Posterior cingulate gyrus (tissue), 11 donors: ENCODE measurements around the gene COPA.

Experiments used
- DNase-seq, 10 donors: peaks; one replicate each; pipeline versions ENCODE4 v3.0.0 to v3.0.0-alpha.2; 2020 to 2021; ENCODE audit warnings: mixed read lengths in 3 of 10
- intact Hi-C: fragments of 100-400 bp; cut with DNase I; formaldehyde crosslinking; loops from one replicate; pipeline ENCODE4 v1.15.1; 2023

Gene COPA

DNA sequence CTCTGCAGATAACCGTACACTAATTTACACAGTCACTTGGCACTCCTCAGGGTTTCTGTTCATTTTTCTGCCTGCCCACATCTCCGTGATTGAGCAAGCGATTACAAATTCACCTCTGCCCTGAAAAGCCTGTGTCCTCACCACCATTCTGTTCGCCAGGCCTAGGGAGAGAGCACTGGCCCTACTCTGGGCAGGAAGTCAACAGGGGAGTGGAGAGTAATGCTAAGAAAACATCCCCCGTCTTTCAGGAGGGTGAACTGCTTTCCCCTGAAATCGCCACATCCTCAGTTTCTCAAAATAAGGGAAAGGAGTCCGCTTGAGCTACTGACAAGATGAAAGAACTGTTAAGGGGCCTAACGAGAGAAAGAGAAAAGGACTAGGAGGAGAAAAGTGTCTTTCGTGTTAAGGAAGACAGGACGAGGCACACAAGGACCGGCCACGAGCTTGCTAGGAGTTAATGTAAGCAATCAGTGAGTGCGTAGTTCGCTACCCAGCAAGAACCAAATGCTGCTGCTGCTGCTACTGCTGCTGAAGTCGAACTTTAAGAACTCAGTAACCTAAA is 58.7 kb downstream of the COPA start:
- DNase-seq, result peak in 1 of 10 donors; percentile 4
- intact Hi-C loops, result loop anchor here (2.0 kb wide), 1 partner anchor 22 kb away; the partner anchor contains the start of gene DCAF8

DNA sequence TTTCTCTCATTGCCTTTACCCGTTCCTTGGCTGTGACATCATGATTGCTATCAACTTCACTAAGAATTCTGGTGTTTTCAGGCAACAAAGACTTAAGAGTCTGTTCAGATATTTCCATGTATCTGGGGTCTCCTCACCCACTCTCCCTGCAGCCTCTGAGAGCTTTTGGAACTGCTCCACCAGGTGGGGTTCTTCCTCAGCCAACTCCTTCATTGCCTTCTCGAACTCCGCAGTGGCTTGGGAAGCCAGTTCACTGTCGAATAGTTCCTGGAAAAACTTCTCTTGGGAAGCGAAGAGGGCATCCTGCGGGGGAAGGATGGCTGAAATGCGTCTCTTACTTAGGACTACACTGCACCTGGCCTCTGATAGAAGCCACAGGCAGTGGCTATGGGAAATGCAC is 60.2 kb downstream of the COPA start:
- intact Hi-C loops, result no loop called here
- DNase-seq, result no peak

DNA sequence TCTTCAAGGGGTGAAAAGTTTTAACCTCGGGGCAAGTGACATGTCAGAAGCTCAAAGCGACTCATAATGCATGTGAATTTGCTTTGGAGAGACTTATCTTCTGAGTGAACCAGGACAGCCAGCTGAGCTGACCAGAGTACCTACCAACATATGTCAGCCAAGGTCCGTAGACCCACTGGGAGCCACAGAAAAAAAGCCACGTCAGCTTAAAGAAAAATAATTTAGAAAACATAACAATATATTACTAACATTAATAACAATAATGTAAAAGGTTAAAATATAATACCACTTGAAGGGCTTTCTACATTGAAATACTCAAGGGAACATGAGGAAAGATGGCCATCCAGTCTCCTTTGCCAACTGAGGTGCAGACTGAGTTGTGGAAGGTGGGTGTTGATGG is 65.1 kb downstream of the COPA start:
- DNase-seq, result no peak
- intact Hi-C loops, result no loop called here

DNA sequence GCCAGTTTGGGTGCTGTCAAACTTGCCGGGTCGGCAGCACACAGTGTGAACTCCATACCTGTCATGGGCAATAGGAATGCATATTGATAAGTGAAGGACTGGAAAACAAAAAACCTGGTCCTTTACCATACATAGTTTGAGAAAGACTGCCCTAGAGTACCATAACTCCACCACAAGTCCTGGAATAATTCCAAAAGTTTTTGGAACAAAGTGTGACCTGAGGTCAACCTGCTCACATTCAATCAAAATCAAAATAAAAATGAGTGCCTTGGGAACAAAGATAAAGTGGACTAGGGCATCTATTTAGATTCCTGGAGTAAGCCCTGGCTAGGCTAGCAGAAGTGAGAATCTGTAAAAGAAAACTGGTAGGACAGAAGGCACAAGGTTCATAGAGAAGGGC is 65.7 kb downstream of the COPA start:
- DNase-seq, result no peak
- intact Hi-C loops, result no loop called here

DNA sequence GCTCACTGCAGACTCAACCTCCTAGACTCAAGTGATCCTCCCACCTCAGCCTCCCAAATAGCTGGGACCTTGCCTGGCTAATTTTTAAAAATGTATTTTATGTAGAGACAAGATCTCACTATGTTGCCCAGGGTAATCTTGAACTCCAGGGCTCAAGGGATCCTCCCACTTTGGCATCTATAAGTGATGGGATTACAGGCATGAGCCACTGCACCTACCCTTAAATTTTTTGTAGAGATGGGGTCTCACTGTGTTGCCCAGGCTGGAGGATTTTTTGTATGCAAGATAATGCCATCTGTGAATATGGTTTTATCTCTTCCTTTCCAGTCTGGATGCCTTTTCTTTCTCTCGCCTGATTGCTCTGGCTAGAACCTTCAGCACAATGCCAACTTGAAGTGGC is 72.0 kb downstream of the COPA start:
- no peak for DNase-seq
- intact Hi-C loops, result no loop called here

DNA sequence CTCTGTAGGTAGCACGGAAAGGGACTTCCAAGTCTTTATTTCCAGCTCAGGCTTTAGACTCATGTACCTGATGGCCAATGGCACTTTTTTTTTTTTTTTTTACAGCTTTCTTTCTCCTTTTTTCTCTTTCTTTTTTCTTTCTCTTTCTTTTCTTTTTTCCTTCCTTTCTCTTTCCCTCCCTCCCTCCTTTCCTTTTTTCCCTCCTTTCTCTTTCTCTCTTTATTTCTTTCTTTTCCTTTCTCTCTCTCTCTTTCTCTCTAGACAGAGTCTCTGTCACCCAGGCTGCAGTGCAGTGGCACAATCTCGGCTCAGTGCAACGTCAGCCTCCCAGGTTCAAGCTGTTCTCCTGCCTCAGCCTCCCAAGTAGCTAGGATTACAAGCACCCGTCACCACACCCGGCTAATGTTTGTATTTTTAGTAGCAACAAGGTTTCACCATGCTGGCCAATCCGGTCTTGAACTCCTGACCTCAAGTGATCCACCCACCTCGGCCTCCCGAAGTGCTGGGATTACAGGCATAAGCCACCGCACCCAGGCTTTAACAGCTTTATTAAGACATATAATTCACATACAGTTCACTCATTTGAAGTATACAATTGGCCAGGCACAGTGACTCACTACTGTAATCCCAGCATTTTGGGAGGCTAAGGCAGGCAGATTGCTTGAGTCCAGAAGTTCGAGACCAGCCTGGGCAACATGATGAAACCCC is 75.6 kb downstream of the COPA start:
- intact Hi-C loops, result no loop called here
- DNase-seq, result no peak

DNA sequence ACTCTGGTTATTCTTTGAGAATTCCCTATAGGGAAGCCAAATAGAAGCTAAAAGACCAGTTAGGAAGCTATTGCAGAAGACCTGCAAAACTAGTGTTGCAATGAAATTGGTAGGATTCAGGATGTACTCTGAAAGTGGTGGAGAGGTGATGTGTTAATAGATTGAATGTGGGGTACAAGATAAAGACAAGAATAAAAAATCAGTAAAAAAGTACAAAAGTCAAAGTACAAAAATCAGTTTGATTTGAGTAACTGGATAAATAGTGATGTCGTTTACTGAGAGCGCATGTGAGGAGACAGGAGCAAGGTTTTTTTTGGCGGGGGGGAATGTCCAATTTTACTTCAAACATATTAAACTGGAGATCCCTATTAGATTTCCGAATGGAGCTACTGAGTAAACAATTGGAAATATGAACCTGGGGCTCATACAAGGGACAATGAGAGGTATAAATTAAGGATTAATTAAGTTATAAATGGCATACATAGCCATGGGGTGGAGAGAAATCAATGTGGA is 78.2 kb downstream of the COPA start:
- DNase-seq, result no peak
- intact Hi-C loops, result no loop called here

DNA sequence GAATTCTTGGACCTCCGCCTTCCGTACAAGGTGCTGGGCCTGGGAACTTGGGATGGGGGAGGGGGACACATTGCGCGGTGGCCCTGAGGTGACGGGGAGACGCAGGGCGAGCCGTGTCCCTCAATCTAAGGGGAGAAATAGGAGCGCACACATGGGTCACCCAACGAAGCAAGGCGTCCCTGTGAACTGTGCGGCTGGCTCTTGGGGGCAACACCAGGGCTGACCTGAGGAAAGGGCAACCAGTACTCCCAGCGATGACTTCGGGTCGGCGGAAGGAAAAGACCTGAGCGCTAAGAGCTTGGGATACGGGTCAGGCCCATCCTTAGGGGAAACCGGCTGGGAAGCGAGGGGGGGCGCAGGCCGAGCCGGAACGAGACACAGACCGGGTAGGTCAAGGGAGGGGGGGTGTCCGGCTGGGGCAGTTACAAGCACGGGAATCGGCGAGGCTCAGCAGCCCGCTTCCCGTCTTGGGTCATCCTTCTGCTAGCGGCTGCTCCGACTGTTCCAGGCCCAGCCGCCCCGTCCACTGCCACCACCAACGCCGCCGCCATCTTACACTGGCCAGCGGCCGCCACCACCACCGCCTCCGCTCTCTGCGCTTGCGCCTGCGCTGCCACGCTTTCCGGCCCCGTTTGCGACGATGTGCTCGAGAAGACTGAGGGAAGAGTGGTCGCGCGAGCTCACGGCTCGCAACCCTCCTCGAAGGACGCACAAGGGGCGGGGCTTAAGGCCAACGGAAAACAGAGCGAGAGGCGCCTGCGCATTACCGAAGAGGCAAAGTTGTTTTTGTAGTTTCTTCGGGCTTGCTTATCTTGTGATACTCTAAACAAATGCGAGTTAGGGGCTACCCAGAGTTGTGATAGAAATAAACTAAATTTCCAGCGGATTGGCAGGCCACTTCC is 80.9 kb downstream of the COPA start, which contains the start of gene DCAF8:
Gene DCAF8 (minus strand): TSS at position 657 of the 902 bp plus-strand sequence. CDS start 18,541 bp downstream, outside the sequence.
- intact Hi-C loops, result loop anchor here (2.0 kb wide), 1 partner anchor 23 kb away; the partner anchor contains the start of gene PEX19
- DNase-seq, result peak; percentile 95 to 99 (median 98)

DNA sequence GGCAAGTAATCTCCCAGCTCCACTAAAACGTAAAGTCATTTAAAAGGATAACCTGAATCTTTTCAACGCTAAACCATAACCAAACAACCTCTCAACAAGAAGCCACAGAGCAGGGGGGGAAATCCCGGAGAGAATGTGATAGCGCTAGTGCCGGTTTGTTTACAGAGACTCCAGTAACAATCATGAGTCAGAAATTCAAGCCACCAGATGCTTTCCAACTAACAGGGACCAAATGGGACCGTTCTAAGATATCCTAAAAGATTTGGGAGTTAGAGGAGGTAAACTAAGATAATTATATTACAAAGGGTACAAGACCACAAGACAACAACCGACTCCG is 81.5 kb downstream of the COPA start:
- DNase-seq, result no peak
- intact Hi-C loops, result no loop called here

DNA sequence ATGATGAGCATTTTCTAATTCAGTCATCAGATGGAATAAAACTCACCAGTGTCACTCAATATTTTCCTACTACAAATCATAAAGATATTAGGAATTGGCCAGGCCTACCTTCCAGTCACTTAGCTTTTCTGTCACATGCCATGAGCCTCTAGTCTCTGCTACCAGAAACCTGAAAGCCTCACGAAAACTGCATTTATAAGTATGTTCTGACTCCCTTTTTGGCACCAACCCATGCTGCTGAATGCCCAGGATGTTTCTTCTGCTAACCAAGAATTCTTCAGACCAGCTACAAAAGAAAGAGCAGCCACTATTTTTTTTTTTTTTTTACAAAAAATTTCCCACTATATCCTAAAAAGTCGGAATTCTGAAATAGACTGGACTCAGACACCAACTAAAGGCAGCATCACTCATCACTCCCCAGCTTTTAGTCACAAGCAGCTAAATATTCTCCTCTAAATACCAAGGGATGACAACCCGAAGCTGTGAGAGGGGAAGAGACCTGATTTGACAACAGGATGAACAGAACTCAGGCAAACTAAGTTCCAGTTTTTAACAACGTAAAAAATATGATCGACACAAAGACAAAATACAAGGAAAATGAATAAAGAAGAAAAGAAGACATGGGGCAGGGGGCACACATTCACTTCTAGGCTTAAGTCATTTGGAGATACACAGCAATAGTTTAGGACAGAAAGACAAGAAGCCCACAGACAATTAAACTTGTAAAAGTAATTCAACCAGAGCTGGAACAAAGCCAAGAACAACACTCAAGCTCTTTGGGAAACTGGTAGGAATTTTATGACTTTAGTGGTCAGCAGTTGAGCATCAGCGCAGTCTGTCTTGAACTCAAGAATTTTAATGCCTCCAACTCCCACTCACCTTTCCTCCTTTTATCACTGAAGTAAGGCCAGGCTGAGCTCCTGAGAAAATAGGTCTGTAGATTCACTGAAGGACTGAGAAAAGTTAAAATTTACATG is 82.4 kb downstream of the COPA start:
- no peak for DNase-seq
- intact Hi-C loops, result no loop called here

DNA sequence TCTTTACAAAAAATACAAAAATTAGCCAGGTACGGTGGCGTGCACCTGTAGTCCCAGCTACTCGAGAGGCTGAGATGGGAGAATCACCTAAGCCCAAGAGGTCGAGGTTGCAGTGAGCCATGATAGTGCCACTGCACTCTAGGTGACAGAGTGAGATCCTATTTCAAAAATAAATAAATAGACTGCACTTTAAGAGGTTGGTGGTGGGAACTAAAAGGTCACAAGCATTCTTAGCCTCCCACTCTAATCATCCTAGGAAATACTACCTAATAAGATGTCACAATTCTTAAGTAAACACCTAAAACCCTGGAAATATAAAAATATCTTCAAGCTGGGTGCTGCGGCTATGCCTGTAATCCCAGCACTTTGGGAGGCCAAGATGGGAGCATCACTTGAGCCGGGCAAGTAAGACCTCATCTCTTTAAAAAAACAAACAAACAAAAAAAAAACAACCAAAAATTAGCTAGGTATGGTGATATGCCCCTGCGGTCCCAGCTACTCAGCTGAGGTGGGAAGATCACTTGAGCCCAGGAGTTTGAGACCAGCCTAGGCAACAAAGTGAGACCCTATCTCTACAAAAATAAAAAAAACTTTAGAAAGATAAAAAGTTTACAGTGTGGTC is 84.8 kb downstream of the COPA start:
- intact Hi-C loops, result no loop called here
- no peak for DNase-seq

DNA sequence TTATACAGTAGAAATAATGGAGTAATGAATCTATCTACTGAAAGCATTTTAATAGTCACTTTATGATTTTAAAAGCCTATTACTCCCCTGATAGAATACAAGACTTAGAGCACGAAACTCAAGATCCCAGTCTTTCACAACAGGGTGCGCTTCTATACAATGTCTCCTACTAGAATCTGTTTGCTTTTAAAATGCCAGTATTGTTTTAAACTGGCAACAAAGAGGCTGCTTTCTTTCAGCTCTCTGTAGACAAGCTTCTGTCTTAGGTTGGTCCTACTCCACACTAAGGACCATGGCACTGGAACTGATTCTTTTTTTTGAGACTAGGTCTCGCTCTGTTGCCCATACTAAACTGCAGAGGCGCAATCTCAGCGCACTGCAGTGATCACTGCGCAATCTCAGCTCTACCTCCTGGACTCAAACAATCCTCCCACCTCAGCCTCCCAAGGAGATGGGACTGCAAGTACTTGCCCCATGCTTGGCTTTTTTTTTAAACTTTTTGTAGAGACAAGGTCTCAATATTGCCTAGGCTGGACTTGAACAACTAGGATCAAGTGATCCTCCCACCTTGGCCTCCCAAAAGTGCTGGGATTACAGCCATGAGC is 85.5 kb downstream of the COPA start:
- intact Hi-C loops, result no loop called here
- no peak for DNase-seq

DNA sequence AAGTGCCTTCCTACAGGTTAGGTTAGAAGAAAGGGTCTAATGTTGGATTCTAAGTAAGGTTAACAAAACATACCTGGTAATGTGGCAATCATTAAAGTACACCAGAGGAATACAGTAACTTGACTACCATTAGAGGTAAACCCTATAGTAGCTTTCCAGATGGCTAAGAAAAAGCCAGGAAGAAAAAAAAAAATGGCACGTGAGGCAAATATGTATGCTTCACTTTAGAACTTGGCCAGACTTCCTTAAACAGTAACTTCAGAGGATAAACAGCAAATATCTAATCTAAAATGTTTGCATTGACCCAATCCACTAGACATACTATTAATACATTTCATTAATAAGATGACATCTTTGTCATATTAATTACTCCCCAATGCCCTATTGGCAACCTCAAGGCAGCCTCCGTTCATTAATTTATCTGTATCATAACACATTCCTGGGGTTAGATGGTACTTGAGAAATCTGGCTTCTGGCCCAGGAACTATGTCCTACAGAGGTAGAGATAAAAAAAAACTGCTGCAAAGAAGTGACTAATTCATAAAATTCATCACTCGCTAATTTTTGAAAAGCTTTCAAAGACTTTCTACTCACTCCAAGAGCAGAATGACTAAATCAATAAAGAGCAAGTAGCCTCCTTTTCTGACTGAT is 86.5 kb downstream of the COPA start:
- DNase-seq, result no peak
- intact Hi-C loops, result no loop called here

DNA sequence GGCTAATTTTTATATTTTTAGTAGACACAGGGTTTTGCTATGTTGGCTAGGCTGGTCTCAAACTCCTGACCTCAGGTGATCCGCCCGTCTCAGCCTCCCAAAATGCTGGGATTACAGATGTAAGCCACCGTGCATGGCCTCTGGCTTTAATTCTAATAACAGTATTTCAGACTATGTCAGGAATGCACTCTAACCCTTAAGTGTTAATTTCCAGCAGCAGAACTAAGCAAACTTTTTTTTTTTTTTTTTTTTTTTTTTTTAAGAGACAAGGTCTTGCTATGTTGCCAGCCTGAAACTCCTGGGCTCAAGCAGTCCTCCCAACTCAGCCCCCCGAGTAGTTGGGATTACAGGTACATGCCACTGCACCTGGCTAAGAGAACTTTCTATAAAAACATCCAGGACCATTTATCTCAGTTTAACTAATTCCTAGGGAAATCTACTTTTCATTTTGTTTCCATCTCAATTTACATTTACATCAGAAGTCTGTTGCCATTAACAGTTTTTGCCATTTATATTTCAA is 87.2 kb downstream of the COPA start:
- no peak for DNase-seq
- intact Hi-C loops, result no loop called here

DNA sequence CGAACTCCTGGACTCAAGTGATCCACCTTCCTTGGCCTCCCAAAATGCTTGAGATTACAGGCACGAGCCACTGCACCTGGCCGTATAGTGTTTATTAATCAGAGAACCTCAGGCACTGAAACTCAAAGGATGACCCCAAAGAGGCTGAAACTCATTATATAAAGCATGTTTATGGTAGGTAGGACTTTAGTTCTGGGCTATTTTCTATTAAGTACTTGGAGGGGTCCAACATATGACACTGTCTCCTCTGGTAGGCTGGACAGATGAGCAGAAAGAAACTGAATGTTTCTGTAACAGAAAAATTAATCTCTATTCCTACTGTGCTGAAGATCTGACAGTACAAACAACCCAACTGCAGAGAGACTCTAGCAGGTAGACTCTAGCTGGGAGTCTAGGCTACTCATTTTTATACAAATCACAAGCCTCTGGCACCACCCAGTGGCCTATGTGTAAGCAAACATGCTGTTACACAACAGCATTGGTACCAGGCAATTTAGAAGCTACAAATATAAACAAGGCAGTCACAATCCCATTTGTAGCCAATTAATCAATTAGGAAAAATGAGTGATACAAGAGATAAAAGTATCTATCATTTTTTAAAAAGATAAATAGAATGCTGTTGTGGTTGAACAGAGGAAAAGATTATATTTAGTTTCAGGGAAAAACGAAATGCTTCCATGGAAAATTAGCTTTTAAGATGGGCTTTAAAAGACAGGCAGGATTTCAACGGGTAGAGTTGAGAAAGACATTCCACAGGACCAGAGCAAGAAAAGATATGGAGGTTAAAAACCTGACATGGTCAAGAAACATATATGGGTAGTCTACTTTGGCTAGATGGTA is 91.1 kb downstream of the COPA start:
- intact Hi-C loops, result loop anchor here (1.0 to 5.0 kb wide), 4 partner anchors 45 to 165 kb away; partner anchors contain the start of gene PEA15
- peak in 9 of 10 donors; percentile 32 to 93 (median 78) for DNase-seq

DNA sequence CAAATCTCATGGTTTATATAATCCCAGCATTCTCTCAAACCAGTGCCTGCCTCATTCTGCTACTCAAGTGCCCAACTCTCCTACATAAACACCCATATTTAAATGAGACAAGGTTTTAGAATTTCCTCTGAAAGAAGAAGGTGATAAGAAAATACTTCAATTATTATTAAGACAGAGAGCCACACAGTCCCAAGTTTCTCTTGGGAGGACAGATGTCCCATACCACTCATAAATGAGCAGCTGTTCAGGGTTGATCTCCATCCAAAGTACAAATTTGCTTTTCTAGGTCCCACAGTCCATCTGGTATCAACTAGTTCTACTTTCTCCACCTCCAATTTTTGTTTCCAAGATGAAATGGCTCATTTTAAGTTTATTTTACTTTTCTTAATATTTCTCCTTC is 92.0 kb downstream of the COPA start:
- intact Hi-C loops, result loop anchor here (5.0 kb wide), 2 partner anchors 44 to 164 kb away; partner anchors contain the start of gene PEA15
- no peak for DNase-seq

DNA sequence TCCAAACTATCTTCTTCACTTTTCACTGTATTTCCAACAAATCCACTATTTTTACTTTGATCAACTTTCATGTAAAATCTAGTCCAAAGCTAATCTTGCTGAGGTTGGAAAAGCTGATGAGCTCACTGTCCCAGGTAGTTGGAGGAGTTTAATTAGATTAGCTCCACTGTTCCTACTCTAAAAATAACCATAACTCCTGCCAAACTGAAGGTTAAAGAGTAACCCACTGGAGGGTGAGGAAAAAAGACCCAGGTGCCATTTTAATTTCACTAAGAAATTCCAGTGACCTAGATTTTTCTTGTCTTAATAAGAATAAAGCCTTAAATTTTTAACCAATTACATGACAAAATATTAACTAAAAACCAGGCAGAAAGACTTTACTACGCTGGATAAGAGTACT is 96.0 kb downstream of the COPA start:
- no peak for DNase-seq
- intact Hi-C loops, result no loop called here
